Measurements from ENCODE around the gene MYO1E.
A peak's percentile ranks its signal among the peaks of the same experiment; 100 is the strongest.
"Not testable (repeated sequence)": the region's sequence is repeated elsewhere in the genome, so short reads cannot be mapped to it uniquely, and the experiment has no call there.

The MYO1E gene

DNA sequence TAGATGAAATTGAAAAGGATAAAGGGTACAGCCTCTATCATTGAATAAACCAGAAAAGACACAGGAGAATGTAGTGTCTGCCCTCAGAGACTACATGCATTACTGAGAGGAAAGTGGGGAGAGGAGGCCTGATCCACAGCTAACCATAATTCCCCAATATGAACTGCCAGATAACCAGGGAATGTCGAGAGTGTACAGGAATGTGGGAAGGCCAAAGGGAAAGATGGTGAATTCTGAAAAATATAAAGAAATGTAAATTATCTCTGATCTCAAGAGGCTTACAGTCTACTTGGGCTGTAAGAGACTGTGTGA, 22.3 kb downstream of the MYO1E start:
- DNase-seq (ENCODE audit: low read depth, low spot score): no peak

DNA sequence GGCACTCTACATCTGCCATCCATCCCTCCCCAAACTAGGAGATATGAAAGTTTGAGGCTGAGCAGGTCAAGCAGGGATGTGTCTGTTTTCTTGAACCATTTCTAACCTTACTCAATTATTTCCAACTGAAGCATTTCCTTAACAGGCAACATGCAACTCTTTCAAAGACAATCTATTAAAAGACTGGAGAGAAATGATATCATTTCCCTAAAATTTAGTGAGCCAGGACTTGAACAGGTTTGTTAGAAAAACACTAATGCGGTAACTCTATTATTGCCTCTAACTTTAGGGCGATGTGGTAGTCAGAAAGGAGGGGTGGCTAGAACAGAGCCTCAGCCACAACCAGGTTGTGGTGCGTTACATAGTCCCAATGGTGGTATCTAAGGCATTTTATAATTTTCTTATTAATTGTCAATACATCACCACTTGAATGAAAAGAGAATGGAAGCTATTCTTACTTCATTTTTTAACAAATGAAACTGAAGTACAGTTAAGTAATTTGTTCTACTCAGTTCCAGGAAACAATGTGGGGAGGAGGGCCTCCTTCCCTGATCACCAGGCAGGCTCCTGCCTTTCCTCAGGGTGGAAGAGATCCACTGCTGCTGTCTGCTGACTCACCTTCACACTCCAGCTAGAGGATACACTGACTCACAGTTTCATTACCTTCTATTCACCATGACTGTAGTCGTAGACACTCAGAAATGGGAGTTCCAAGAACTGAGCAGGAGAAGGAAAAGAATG, 22.8 kb downstream of the MYO1E start:
- peak; percentile 33 for DNase-seq (ENCODE audit: low read depth, low spot score)

DNA sequence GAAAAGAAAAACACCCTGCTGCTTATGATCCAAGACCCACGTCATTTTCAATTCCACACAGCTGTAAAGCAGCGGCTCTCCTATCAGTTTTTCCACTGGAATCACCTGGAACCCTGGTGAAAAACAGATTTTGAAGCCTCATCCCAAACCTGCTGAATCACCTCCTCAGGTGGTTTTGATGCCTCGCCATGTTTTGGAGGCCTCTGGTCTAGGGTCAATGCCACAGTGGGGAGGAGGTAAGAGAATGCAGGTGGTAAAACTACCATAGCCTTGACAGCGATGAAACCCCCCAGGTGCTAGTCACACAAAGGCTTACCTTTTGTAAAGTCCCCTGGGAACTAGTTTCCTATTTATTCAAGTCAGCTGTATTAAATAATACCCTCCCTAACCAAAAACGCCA, 24.8 kb downstream of the MYO1E start:
- DNase-seq (ENCODE audit: low read depth, low spot score): no peak

DNA sequence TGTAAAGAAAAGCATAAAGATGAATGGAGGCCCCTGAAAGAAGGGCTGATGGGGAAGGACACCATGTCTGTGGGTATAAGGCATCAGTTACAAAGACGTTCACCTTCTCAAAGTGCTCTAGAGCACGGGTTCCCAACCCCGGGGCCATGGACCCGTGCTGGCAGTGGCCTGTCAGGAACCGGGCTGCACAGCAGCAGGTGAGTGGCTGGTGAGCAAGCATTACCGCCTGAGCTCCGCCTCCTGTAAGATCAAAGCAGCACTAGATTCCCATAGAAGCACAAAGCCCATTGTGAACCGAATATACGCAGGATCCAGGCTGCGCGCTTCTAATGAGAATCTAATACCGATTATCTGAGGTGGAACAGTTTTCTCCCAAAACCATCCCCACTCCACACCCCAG, 25.7 kb downstream of the MYO1E start:
- no peak for DNase-seq (ENCODE audit: low read depth, low spot score)

DNA sequence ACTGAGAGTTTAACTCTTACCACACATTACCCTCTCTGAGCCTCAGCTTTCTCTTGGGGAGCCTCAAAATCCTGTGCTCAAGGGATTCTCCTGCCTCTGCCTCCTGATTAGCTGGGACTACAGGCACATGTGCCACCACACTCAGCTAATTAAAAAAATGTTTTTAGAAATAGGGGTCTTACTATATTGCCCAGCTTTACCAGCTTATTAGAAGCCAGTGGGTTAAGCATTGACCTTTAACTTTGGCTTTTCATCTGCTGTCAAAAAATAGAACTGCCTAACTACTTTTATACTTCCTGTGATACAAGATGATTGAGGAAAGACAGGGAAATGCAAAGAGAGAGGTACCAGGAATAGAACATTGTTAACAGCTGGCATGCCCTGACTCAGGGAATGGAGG, 27.3 kb downstream of the MYO1E start:
- DNase-seq (ENCODE audit: low read depth, low spot score): no peak

DNA sequence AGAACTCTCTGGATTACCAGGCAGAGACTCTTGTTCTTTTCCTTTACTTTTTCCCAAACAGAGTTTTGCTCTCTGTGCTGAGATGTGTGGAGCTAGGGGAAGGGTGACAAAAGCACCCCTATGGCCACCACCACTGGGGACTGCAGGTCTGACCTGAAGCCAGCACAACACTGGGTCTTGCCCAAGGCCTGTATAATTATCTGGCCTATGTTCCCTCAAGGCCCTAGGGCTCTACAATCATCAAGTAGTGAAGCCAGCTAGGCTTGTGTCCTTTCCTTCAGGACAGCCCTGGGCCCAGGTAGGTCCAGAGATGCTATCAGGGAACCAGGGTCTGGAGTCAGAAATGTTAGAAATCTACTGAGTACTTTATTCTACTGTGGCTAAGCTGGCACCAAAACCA, 28.4 kb downstream of the MYO1E start:
- no peak for DNase-seq (ENCODE audit: low read depth, low spot score)

DNA sequence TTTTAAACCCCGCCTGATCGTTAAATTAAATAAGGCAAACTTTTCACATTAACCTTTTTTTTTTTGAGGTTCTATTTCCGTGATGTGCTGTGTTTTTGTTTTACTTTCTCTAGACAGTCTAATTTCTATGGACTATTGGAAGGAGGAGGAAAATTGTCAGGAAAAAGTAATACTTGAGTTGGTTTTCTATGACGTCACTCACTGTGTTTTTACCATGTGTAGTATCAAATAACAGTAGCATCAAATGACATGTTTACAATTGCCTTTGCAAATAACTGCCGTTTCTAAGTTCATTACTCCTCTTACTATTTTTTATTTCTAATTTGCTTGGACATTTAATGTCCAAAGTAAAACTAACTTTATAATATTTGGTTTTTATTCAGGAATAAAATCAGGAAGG, 32.3 kb downstream of the MYO1E start:
- DNase-seq (ENCODE audit: low read depth, low spot score): no peak

DNA sequence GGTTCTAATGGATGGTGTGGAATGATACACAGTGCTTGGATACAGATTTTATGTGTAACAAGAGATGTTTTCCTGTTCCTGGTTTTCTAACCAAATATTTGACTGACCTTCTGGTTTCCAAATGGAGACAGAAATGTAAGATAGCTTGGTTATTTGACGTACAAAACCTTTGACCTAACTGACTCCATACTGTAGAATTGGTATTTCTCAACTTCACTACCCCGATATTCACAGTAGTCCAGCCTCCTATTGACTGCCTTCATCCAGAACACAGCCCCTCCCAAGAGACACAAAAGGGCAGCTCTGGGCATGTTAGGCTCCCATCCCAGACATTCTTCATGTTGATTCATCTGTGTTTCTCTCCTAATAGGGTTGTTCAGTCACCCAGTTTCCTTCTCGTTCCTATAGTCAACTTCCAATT, 33.4 kb downstream of the MYO1E start:
- no peak for DNase-seq (ENCODE audit: low read depth, low spot score)

DNA sequence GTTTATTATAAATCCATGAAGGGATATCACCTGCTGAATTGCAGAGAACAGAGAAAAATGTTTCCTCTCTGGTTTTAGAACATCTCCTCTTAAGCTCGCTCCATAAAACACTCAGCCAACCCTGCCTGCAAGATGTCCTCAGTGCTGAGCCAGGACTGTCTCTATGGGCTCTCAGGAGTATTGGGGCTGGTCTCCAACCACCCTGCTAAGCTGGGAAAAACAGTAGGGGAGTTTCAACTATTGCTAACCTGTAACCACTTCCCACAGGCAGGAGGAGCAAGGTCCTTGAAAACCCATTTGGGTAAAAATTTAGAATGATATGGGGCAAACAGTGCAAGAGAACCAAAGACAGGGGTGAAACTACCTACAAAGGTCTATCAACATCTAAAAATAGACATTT, 34.3 kb downstream of the MYO1E start:
- DNase-seq (ENCODE audit: low read depth, low spot score): no peak

DNA sequence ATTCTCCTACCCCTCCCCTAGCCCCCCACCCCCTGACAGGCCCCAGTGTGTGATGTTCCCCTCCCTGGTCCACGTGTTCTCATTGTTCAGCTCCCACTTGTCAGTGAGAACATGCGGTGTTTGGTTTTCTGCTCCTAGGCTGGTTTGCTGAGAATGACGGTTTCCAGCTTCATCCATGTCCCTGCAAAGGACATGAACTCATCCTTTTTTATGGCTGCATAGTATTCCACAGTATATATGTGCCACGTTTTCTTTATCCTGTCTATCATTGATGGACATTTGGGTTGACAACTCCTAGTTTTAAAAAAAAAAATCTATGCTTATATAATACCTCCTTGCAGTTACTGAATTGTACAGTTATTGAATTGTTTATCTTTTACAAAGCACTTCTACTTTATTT, 35.9 kb downstream of the MYO1E start:
- DNase-seq (ENCODE audit: low read depth, low spot score): not testable (repeated sequence)

DNA sequence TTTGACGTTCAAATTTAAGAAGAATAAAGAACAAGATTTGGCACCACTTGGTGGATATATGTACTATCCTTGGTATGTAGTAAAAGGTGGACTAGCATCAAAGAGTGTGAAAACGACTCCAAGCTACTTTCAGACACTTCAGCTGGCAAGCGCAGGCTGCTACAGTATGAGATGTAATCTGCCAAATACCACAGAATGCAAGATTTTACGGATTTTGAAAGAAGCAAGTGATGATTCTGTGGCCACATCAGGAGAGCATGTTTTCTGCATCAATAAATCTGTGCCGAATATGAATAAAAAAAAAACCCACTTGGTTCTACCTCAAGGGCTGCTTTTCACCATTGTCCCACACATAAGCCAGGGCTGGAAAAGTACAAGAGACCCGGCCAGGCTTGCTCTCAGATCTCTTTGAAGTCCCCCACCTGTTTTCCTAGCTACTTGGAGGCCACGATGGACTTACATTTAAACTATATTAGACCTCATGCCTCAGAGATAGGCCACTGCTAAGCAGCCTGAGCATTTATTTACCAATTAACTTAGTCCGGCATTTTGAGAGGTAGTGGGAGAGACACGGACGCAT, 37.4 kb downstream of the MYO1E start:
- no peak for DNase-seq (ENCODE audit: low read depth, low spot score)

DNA sequence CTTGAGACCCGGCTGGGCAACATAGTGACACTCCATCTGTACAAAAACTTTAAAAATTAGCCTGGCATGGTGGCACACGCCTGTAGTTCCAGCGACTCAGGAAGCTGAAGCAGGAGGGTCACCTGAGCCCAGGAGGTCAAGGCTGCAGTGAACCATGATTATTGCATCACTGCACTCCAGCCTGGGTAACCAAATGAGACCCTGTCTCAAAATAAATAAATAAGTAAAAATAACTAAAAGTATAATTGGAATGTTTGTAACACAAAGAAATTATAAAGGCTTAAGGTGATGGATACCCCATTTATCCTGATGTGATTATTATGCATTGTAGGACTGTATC, 38.6 kb downstream of the MYO1E start:
- DNase-seq (ENCODE audit: low read depth, low spot score): no peak

DNA sequence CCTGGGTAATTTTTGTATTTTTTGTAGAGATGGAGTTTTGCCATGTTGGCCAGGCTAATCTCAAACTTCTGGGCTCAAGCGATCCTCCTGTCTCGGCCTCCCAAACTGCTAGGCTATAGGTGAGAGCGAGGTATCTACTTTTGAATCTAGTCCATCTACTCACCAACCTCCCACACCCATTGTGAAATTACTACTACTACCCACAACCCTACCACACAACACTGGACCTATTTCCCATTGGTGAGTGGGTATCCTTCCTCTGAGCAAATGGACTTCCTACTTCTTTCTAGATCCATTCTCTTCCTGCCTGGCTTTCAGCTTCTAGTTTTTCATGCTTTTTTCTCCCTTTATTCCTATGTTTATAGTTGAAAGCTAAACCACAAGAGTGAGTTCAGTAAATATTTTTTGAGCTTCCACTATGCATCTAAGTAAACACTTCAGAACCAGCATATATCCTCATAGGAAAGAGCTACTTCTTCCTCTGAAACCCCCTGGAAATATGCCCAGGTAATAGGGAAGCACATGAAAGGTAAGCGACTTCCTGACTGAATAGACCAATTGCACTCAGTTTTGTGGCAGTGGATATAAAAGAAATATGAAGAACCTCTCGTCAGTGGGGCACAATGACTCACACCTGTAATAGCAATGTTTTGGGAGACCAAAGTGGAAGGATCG, 39.1 kb downstream of the MYO1E start:
- DNase-seq (ENCODE audit: low read depth, low spot score): no peak

DNA sequence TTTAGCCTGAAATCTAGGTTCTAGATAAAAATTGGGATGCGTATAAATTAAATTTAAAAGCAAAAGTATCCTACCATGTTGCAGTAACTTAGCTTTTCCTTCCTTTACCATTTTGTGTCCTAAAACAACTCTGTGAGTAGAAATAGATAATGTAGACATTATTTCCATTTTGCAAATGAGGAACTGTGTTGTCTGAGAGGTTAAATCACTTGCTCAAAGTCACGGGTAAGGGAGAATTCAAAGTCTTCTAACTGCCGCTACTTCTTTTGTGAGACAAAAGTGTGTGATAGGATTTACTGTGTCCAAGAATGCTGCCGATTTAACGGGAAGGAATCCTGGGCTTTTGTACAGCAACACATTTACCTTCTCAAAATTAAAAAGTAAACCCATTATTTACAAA, 40.7 kb downstream of the MYO1E start:
- DNase-seq (ENCODE audit: low read depth, low spot score): no peak

DNA sequence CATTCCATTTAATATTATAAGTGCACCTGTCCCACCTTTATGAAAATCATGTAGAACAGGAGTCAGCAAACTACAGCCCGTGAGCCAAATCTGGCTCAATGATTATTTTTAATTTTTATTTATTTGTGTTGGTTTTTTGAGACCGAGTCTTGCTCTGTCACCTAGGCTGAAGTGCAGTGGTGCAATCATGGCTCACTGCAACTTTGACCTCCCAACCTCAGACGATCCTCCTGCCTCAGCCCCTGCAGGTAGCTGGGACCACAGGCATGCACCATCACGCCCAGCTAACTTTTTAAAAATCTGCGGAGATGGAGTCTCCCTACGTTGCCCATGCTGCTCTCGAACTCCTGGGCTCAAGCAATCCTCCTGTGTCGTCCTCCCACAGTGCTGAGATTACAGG, 42.0 kb downstream of the MYO1E start:
- no peak for DNase-seq (ENCODE audit: low read depth, low spot score)

DNA sequence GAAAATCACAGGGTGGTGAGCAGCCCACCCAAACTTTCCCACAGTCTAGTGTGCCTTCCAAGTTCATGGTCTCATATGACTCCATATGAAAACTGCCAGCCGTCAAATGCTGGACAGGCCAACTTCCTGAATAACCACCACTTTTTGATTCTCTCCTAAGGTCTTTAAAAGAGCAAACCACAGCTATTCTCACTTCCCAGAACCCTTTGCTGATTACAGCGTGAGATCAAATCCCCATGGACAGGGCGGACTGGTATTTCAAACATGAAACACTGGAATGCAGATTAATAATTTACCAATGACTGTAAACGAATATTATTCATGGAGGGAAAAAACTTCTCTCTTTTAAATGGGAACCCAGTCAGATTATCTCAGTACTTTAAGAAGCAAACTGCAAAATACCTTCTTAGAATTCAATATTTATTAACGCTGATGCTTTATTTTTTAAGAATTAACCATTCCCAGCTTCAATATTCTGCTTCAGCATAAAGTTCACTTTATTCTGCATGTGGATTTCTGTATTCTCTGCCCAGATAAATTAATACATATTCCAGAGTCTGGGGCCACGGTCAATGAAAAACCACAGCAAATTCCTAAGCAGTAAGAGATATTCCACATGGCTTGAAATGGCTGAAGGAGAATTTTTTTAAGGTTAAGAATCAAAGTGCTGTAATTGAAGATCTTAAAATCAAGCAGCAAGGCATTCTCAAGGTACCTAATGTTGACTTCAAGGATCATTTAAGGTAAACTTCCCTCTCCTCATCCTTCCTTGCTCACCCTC, 42.9 kb downstream of the MYO1E start:
- DNase-seq (ENCODE audit: low read depth, low spot score): no peak

DNA sequence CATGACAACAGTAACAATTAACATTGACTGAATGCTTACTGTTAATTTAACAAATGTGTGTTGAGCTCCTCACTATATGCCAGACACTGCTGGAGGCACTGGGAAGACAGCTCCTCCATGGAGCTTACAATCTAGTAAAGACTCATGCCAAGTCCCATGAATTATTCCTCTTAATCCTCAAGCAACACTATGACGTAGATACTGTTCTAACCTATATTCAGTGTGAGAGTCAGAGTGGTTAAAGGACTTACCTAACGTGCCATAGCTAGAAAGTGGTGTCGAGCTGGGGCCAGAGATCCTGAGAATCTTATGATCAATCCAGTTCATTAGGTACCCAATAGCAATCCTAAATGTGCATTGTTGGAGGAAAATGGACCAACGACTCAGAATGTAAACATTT, 43.6 kb downstream of the MYO1E start:
- no peak for DNase-seq (ENCODE audit: low read depth, low spot score)

DNA sequence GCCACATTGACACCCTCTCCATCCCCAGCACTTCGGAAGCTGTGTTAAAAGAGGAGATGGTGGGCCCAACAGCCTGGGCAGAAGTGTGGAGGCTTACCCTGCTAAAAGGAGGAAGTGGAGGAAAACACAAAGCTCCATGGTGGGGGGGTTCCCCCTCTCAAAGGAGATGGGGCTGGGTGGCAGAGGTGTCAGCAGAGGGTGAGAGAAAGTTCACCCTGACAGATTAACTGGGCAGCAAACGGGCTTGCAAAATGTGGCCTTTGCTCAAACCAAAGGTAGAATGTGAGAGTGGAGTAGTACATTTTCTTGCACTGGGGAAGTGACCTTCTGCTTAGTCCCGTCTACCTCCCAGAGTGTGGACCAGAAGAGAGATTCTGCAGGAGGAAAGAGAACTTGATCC, 44.7 kb downstream of the MYO1E start:
- no peak for DNase-seq (ENCODE audit: low read depth, low spot score)

DNA sequence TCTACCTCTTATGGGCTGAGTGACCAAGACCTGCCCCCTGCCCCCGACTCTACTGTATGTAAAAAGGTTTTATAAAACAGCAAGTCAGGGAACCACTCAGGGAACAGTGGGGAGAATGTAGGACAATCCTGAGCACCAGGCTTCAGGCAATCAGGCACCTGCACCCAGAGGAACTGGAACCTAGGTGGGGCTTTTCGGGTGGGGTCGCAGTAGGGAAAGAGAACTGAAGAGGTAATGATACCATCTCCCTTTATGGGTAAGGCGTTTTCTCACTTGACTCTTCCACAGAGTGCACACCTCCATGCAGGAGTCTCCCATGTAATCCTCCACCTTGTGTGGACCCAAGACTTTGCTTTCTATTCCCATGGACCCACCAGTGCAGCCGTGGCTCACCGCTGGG, 45.8 kb downstream of the MYO1E start:
- no peak for DNase-seq (ENCODE audit: low read depth, low spot score)

DNA sequence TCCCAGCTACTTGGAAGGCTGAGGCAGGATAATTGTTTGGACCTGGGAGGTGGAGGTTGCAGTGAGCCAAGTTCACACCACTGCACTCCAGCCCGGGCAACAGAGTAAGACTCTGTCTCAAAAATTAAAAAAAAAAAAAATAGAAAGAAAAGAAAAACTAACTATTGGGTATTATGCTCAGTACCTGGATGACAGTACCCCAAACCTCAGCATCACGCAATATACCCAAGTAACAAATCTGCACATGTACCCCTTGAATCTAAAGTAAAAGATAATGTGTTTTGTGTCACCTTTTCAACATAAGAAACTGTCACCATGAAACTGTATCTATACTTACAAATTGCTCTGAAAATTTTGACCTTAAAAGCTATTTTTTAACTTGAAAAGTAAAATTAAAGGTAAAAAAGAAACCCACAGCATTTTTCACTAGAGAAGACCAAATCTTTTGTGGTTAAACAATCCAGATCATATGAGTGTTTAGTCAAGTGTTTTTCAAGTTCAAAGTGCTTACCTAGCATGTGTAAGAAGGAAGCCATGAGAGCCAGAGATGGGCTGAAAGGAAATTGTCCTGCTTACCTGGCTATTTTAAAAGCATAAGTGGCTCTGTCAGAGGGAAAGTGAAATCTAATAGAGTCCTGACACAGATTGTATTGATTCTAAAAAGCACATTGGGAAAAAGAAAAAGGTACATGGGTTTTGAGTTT, 50.5 kb downstream of the MYO1E start:
- DNase-seq (ENCODE audit: low read depth, low spot score): no peak

DNA sequence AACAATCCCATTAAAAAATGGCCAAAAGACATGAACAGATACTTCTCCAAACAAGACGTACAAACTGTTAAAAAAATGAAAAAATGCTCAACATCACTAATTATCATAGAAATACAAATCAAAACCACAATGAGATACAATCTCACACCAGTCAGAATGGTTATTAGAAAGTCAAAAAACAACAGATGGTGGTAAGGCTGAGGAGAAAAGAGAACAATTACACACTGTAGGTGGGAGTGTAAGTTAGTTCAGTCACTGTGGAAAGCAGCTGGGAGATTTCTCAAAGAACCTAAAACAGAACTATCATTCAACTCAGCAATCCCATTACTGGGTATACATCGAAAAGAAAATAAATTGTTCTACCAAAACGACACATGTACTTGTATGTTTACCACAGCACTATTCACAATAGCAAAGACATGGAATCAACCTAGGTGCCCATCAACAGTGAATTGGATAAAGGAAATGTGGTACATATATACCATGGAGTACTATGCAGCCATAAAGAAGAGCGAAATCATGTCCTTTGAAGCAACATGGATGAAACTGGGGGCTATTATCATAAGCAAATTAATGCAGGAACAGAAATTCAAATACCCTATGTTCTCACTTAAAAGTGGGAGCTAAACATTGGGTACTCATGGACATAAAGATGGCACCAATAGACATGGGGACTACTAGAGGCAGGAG, 51.5 kb downstream of the MYO1E start:
- no peak for DNase-seq (ENCODE audit: low read depth, low spot score)

DNA sequence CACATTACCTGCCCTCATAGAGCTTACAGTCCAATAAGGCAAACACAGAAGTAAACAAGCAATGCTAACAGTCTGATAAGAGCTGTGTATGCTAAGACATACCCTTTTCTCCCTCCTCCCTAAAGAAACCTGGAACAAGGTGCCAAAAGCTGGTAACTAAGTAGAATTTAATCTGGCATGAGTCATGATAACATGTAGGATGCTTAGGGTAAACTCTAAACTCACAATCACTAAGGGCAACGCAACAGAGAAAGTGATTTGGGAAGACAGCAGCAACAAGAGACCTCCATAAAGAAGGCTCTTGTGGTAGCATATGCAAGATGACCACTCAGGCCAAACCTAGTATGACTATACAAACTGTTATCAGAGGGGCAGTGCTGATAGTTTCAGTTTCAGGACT, 55.5 kb downstream of the MYO1E start:
- DNase-seq (ENCODE audit: low read depth, low spot score): no peak

All from smooth muscle cell of the brain vasculature (primary cell).